Endodermal cell (in vitro differentiated cells): Measurements from ENCODE around the gene MAP4K4. TPM values are rescaled to one million over a fixed set of nuclear protein-coding genes. Genes with fewer than 3 reads are reported as not detected.

Source experiments
- DNase-seq: peaks from one replicate; pipeline ENCODE4 v3.0.0-alpha.2; 2017
- H3K27ac ChIP-seq: 2 replicates; pipeline ENCODE4 v1.5.1; 2013; ENCODE audit warnings: mild to moderate bottlenecking, low read depth, low read length, moderate library complexity
- H3K27me3 ChIP-seq: 2 replicates; pipeline ENCODE4 v1.6.1; 2013; ENCODE audit warnings: mild to moderate bottlenecking, low read length, moderate library complexity; ENCODE audit not compliant: insufficient read depth, control insufficient read depth, poor library complexity, severe bottlenecking
- H3K36me3 ChIP-seq: 2 replicates; pipeline ENCODE4 v1.7.0; 2013; ENCODE audit warnings: mild to moderate bottlenecking, low read length, moderate library complexity; ENCODE audit not compliant: control insufficient read depth, insufficient read depth
- H3K4me1 ChIP-seq: one replicate; pipeline ENCODE4 v1.7.0; 2013; ENCODE audit warnings: low read length; ENCODE audit not compliant: control insufficient read depth, insufficient read depth
- H3K4me3 ChIP-seq: 2 replicates; pipeline ENCODE4 v1.5.1; 2013; ENCODE audit warnings: mild to moderate bottlenecking, low read length, moderate library complexity
- H3K9ac ChIP-seq: 2 replicates; pipeline ENCODE4 v1.6.1; 2013; ENCODE audit warnings: mild to moderate bottlenecking, low read length, moderate library complexity; ENCODE audit not compliant: poor library complexity, severe bottlenecking; ENCODE audit errors: extremely low read depth
- H3K9me3 ChIP-seq: 2 replicates; pipeline ENCODE4 v1.6.1; 2013; ENCODE audit warnings: mild to moderate bottlenecking, low read length, moderate library complexity; ENCODE audit not compliant: control insufficient read depth
- H3K27ac Mint-ChIP-seq: 2 replicates; pipeline ENCODE4 v1.8.0; 2020; ENCODE audit warnings: mixed read lengths
- H3K27me3 Mint-ChIP-seq: 2 replicates; pipeline ENCODE4 v1.8.0; 2021; ENCODE audit warnings: mild to moderate bottlenecking, mixed read lengths; ENCODE audit not compliant: insufficient read depth
- H3K36me3 Mint-ChIP-seq: 2 replicates; pipeline ENCODE4 v1.8.0; 2020; ENCODE audit warnings: low read depth, mixed read lengths
- H3K4me1 Mint-ChIP-seq: 2 replicates; pipeline ENCODE4 v1.8.0; 2020; ENCODE audit warnings: mixed read lengths
- H3K4me3 Mint-ChIP-seq: 2 replicates; pipeline ENCODE4 v1.8.0; 2020; ENCODE audit warnings: mild to moderate bottlenecking, moderate library complexity, mixed read lengths
- H3K9me3 Mint-ChIP-seq: 2 replicates; pipeline ENCODE4 v1.8.0; 2020; ENCODE audit warnings: mild to moderate bottlenecking, mixed read lengths
- CTCF ChIP-seq: fragments of 200-600 bp; sonication (generic); conservative IDR thresholded peaks from 2 replicates; pipeline ENCODE4 v1.5.0; 2021; ENCODE audit warnings: antibody characterized with exemption, mild to moderate bottlenecking
- WGBS, 2 experiments: methylation state at CpG; one replicate each; pipeline versions ENCODE4 v1.1.5 to v1.1.7; 2013; ENCODE audit warnings: missing lambda C conversion rate in 2 of 2, mixed read lengths in 1 of 2; ENCODE audit not compliant: insufficient coverage in 1 of 2, insufficient read length in 1 of 2; 5-methylcytosine and 5-hydroxymethylcytosine counted together
- total RNA-seq, 2 donors: library from RNA; stranded (reverse); fragmentation: NEBNext Ultra II Directional in 1 of 2; extraction: Animal tissue kit (Norgen Biotek cat#: 25700) in 1 of 2; gene quantifications; 2 replicates in 1 of 2; 3 replicates in 1 of 2; pipeline ENCODE4 v1.2.1, GENCODE V29; 2021

The MAP4K4 gene
- total RNA-seq, 2 donors from 2014 or later, result 130 to 142 TPM

- peaks cover 4% of the 10 kb centered on the region for H3K36me3 ChIP-seq
- TF ChIP-seq CTCF, result no peak
- Mint-ChIP-seq H3K36me3 (peaks cover 5% of the 10 kb centered on the region), H3K27ac (peak overlapping the region; percentile 89), H3K4me1 (peaks cover 15% of the 10 kb centered on the region), H3K9me3 (no peaks in the 10 kb centered on the region), H3K4me3 (no peak overlapping the region), H3K27me3 (peaks cover 12% of the 10 kb centered on the region)
- peak overlapping the region; percentile 53 for H3K9ac ChIP-seq
- H3K4me3 ChIP-seq, result peak overlapping the region; percentile 76
- H3K9me3 ChIP-seq, result peaks cover 11% of the 10 kb centered on the region
- no peak for DNase-seq
- H3K4me1 ChIP-seq, result peaks cover 7% of the 10 kb centered on the region
- no peaks in the 10 kb centered on the region for H3K27me3 ChIP-seq
- WGBS, 2 experiments, result 21 to 41% methylated on average over 15 to 30 of the region's 31 CpGs
- H3K27ac ChIP-seq, result peak overlapping the region; percentile 74
Observed at GRCh38 chr2:101696272-101697123, 1.0 kb upstream of the MAP4K4 start.

DNA sequence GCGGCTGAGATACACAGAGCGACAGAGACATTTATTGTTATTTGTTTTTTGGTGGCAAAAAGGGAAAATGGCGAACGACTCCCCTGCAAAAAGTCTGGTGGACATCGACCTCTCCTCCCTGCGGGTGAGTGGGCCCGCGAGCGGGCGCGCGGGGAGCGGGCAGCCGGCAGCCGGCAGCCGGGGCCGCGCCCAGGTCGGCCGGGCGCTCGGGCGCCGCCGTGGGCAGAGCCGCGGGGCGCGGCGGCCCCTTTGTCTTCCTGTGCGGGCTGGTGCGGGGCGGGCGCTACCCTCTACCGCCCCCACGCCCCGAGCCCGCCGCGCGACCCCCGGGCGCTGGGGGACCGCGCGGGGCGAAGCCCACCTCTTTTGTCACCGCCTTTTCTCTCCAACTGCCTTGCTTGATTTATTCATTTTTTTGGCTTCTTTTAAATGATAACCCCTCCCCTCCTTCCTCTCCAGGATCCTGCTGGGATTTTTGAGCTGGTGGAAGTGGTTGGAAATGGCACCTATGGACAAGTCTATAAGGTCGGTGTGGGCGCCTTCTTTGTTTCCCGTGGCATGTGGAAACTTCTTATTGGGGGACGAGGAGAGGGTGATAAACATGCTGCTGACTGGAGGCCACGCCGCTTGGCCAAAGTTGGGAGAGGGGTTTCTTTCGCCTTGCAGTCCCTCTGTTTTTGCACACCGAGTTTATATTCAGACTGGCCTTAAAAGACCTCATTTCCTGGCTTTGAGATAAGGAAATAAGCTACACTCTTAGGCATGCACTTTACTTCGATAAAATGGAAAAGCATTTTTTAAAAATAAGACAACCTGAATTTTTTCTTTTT, 722 bp downstream of the MAP4K4 start:
- Mint-ChIP-seq H3K27me3 (peaks cover 8% of the 10 kb centered on the region), H3K4me3 (no peak overlapping the region), H3K36me3 (peaks cover 19% of the 10 kb centered on the region), H3K9me3 (no peaks in the 10 kb centered on the region), H3K27ac (no peak overlapping the region), H3K4me1 (peaks cover 15% of the 10 kb centered on the region)
- Histone ChIP-seq H3K9ac (peak overlapping the region; percentile 88), H3K36me3 (peaks cover 18% of the 10 kb centered on the region), H3K9me3 (peaks cover 11% of the 10 kb centered on the region), H3K4me1 (peaks cover 7% of the 10 kb centered on the region), H3K27me3 (no peaks in the 10 kb centered on the region), H3K27ac (peak overlapping the region; percentile 86), H3K4me3 (peak overlapping the region; percentile 95)
- DNase-seq, result peak; percentile 57
- no peak for TF ChIP-seq CTCF
- WGBS, 2 experiments, result 0% methylated on average over 5 to 57 of the region's 57 CpGs

DNA sequence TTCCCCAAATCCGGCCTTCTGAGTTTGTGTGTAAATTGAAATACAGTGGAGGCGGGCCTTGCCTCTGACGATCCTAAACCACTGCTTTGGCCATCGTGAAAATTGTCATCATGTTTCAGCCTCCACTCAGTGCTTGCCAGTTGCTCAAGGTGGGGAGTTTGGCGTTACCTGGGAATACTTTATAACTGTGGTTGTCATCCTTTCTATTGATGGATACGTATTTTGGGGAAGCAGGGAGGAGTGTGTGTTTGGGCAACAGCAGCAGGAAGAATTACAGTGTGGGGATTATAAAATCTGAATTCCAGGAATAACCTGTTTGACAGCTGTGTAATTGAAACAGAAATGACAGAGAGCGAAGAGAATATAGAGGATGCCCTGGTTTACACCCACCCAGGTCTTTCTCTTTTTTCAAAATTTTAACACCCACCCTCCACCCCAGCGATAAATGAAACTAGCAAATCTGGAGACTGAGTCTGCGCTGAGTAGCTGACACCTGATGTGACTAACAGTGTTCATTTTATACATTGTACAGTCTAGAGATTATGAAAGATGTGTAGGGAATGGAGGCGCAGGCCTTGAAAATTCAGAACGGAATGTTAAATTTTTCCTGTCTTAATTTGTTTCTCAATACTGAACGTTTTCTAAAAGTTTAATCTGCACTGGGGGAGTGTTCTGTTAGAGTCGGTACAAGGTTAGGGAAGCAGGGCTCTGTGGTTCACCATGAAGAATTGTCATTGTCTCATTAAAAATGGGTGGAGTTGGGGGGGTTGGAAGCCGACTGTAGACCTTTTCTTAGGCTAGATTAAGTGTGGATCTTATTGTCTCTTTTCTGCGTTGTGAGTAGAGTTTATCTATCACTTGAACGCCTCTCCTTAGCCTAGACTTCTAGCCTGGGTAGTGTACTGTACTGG, 1.6 kb downstream of the MAP4K4 start:
- H3K4me1 Mint-ChIP-seq, result peaks cover 16% of the 10 kb centered on the region
- DNase-seq, result no peak
- WGBS, 2 experiments, result 10 to 14% methylated on average over 6 to 16 of the region's 16 CpGs
- Histone ChIP-seq H3K4me1 (peaks cover 7% of the 10 kb centered on the region), H3K9ac (peak overlapping the region; percentile 88), H3K36me3 (peaks cover 18% of the 10 kb centered on the region), H3K27me3 (no peaks in the 10 kb centered on the region), H3K4me3 (peak overlapping the region; percentile 95), H3K9me3 (peaks cover 6% of the 10 kb centered on the region), H3K27ac (no peak overlapping the region)
- H3K27me3 Mint-ChIP-seq, result peaks cover 8% of the 10 kb centered on the region
- no peak for TF ChIP-seq CTCF
- H3K27ac Mint-ChIP-seq, result no peak overlapping the region
- H3K36me3 Mint-ChIP-seq, result peaks cover 21% of the 10 kb centered on the region
- H3K4me3 Mint-ChIP-seq, result no peak overlapping the region
- no peaks in the 10 kb centered on the region for H3K9me3 Mint-ChIP-seq
